ENCODE measurements around the gene SH3RF3.

DNA sequence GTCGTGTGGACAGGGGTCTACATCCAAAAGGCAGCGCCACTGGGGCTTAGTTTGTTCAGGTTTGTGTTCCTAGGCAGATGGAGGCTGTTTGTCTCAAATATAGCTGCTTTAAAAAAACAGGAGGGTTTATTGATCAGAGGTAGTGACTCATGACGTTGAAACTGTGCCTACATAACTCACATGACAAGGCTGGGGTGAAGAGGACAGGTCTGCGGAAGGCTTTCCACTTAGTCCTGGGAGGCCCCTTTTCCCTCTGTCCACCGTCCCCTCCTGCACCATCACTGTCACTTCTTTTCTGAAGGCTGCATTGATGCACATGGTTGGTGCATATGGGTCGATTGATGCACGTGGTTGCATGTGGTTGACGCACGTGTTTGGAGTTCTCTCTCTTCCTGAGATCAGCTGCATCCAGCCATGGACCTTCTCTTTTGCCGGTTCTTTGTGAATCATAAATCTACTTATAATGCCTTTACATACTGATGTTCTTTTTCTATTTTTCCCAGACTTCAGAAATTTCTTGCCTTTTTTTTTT lies 10.9 kb downstream of the SH3RF3 start:
- TF ChIP-seq YY1 (IDR thresholded peaks at IDR 0.05; ENCODE audit: insufficient read depth, insufficient read length) (no peak), ZNF274 (IDR thresholded peaks at IDR 0.05; ENCODE audit: low read depth, low read length) (no peak)

Data from NT2/D1 (cell line).